Osteocyte (in vitro differentiated cells): ENCODE data around the gene DNAI2. TPM values are rescaled to one million over a fixed set of nuclear protein-coding genes. Genes with fewer than 3 reads are reported as not detected.

Experiments used
- DNase-seq: peaks from one replicate; pipeline ENCODE4 v3.0.0; 2021; ENCODE audit warnings: mixed read lengths; ENCODE audit not compliant: unreplicated experiment; ENCODE audit errors: extremely low spot score
- H3K27ac Mint-ChIP-seq: one replicate; pipeline ENCODE4 v1.8.0; 2021; ENCODE audit warnings: mild to moderate bottlenecking, mixed read lengths; ENCODE audit not compliant: unreplicated experiment
- H3K27me3 Mint-ChIP-seq: one replicate; pipeline ENCODE4 v1.8.0; 2021; ENCODE audit warnings: mixed read lengths; ENCODE audit not compliant: unreplicated experiment
- H3K36me3 Mint-ChIP-seq: one replicate; pipeline ENCODE4 v1.8.0; 2021; ENCODE audit warnings: mixed read lengths; ENCODE audit not compliant: unreplicated experiment
- H3K4me1 Mint-ChIP-seq: one replicate; pipeline ENCODE4 v1.8.0; 2021; ENCODE audit warnings: mixed read lengths; ENCODE audit not compliant: unreplicated experiment
- H3K4me3 Mint-ChIP-seq: one replicate; pipeline ENCODE4 v1.8.0; 2021; ENCODE audit warnings: mild to moderate bottlenecking, moderate library complexity, mixed read lengths; ENCODE audit not compliant: unreplicated experiment
- H3K9me3 Mint-ChIP-seq: one replicate; pipeline ENCODE4 v1.8.0; 2021; ENCODE audit warnings: mixed read lengths; ENCODE audit not compliant: unreplicated experiment
- total RNA-seq: library from RNA; stranded (reverse); gene quantifications from 2 replicates; pipeline ENCODE4 v1.2.1, GENCODE V29; 2021
- TF ChIP-seq, protein P1 (sequence below): fragments of 200-600 bp; sonication (generic); IDR thresholded peaks from 2 replicates; pipeline ENCODE4 v1.5.0; 2021; ENCODE audit warnings: antibody characterized with exemption, mild to moderate bottlenecking, moderate library complexity

The DNAI2 gene
- total RNA-seq, 1 donor from 2014 or later = not detected

DNA sequence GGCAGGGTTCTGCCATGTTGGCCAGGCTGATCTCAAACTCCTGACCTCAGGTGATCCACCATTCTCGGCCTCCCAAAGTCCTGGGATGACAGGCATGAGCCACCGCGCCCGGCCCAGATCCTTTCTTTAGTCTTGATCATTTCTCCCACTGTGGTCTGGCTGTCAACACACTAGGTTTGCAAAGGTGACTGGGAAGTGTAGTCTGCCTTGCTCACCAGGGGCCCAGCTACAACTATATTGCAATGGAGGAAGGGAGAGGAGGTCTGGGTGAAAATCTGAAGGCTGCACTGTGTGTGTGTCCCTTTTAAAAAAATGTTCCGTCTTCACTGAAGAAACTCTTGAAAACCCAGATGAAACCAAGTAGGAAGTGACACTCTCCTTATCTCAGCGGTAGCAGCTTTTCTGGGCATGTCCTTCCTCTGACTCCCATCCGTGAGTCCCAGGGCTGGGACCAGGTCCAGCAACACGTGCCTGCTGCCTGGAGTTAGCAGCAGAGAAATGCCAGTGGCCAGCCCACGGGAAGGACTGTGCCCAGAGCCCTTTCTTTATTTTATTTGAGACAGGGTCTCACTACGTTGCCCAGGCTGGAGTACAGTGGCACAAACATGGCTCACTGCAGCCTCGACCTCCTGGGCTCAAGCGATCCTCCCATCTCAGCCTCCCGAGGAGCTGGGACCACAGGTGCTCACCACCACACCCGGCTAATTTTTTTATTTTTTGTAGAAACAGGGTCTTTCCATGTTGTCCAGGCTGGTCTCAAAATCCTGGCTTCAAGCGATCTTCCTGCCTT is 34.1 kb downstream of the DNAI2 start:
- DNase-seq = no peak
- Mint-ChIP-seq H3K4me1 (no peaks in the 10 kb centered on the region), H3K36me3 (no peaks in the 10 kb centered on the region), H3K27ac (no peak overlapping the region), H3K9me3 (peaks cover 5% of the 10 kb centered on the region), H3K27me3 (peaks cover 2% of the 10 kb centered on the region), H3K4me3 (no peak overlapping the region)
- TF ChIP-seq, protein P1, sequence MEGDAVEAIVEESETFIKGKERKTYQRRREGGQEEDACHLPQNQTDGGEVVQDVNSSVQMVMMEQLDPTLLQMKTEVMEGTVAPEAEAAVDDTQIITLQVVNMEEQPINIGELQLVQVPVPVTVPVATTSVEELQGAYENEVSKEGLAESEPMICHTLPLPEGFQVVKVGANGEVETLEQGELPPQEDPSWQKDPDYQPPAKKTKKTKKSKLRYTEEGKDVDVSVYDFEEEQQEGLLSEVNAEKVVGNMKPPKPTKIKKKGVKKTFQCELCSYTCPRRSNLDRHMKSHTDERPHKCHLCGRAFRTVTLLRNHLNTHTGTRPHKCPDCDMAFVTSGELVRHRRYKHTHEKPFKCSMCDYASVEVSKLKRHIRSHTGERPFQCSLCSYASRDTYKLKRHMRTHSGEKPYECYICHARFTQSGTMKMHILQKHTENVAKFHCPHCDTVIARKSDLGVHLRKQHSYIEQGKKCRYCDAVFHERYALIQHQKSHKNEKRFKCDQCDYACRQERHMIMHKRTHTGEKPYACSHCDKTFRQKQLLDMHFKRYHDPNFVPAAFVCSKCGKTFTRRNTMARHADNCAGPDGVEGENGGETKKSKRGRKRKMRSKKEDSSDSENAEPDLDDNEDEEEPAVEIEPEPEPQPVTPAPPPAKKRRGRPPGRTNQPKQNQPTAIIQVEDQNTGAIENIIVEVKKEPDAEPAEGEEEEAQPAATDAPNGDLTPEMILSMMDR = no peak

DNA sequence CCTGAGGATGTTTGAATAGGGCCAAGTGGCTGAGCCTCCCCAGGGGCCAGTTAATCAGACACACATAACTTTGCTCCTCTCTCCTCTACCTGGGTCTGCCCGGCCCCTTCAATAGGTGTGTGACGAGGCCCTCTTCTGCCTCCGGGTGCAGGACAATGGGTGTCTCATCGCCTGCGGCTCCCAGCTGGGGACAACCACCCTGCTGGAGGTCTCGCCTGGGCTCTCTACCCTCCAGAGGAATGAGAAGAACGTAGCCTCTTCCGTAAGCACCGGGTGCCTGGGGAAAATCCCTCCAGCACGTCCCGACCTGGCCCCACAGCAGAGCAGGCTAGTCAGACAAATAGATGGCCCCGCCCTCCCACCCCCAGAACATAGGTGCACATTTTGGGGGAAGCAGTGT is 35.9 kb downstream of the DNAI2 start:
- H3K4me3 Mint-ChIP-seq = no peak overlapping the region
- H3K27ac Mint-ChIP-seq = no peak overlapping the region
- no peak for DNase-seq
- no peaks in the 10 kb centered on the region for H3K4me1 Mint-ChIP-seq
- peaks cover 2% of the 10 kb centered on the region for H3K27me3 Mint-ChIP-seq
- H3K9me3 Mint-ChIP-seq = peaks cover 5% of the 10 kb centered on the region
- H3K36me3 Mint-ChIP-seq = no peaks in the 10 kb centered on the region
- TF ChIP-seq, protein P1 = no peak

DNA sequence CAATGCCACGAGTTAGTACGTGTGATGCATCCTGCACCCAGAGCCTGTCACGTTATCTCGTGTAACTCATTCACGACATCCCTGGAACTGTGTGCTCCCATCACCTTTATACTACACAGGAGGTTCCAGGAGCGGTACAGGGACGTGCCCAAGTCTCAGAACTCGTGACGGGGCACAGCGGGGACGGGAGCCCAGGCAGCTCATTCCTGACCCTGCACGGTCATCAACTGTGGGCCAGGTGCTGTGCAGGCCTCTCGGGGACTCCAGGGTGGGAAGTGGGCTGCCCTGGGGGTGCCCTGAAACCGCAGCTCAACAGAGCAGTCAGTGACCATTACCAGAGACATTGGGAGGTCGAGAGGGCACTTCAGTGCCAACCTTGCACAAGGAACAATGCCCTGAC is 40.8 kb downstream of the DNAI2 start:
- DNase-seq = no peak
- no peaks in the 10 kb centered on the region for H3K36me3 Mint-ChIP-seq
- H3K4me3 Mint-ChIP-seq = no peak overlapping the region
- TF ChIP-seq, protein P1 = no peak
- no peaks in the 10 kb centered on the region for H3K27me3 Mint-ChIP-seq
- no peaks in the 10 kb centered on the region for H3K4me1 Mint-ChIP-seq
- no peak overlapping the region for H3K27ac Mint-ChIP-seq
- H3K9me3 Mint-ChIP-seq = peaks cover 5% of the 10 kb centered on the region

DNA sequence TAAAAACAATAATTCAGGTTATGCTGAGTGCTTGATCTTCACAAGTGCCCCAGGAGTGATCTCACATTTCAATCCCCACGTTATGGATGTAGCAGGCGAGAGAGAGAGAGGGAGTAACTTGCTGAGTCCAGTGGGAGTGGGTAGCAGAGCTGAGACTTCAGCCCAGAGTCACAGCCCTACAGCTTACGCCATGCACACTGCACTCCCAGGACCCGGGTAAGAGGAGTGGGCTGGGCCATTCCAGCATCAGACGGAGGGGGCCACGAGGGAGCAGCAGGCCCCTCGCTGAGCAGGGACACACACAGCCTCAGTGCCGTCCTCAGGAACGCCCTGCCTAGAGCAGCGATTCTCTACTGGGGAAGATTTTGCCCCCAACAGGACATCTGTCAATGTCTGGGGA is 42.2 kb downstream of the DNAI2 start:
- Mint-ChIP-seq H3K27me3 (no peaks in the 10 kb centered on the region), H3K4me1 (no peaks in the 10 kb centered on the region), H3K36me3 (no peaks in the 10 kb centered on the region), H3K27ac (no peak overlapping the region), H3K4me3 (no peak overlapping the region), H3K9me3 (peaks cover 5% of the 10 kb centered on the region)
- DNase-seq = no peak
- TF ChIP-seq, protein P1 = no peak

DNA sequence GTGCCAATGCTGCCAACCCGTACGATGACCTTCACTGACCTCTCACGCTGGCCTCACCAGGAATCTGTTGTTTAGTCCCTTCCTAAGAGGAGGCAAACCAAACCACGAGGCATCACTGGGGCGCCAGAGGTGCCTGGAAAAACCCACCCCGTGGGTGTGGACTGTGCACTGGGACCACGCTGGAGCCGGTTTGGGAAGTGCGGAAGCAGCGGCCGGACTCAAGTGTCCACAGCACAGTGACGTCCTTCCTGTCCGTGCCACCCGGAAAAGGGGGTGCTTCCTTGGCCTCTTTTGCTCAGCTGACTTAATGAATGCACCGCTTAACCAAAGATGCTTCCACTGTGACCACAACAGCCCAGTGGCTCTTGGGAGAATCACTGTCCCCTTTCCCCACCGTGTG is 43.0 kb downstream of the DNAI2 start:
- peaks cover 5% of the 10 kb centered on the region for H3K27me3 Mint-ChIP-seq
- no peaks in the 10 kb centered on the region for H3K36me3 Mint-ChIP-seq
- no peak overlapping the region for H3K27ac Mint-ChIP-seq
- peaks cover 5% of the 10 kb centered on the region for H3K9me3 Mint-ChIP-seq
- no peak for DNase-seq
- no peak overlapping the region for H3K4me3 Mint-ChIP-seq
- H3K4me1 Mint-ChIP-seq = no peaks in the 10 kb centered on the region
- TF ChIP-seq, protein P1 = no peak
